Measurements from ENCODE around the gene CTDNEP1.
A peak's percentile ranks its signal among the peaks of the same experiment; 100 is the strongest.

The CTDNEP1 gene

GRCh38 chr17:7266784-7267183 lies 15.2 kb upstream of the CTDNEP1 start:
- Histone ChIP-seq H3K4me3 (ENCODE audit: low read depth, low read length) (no peak overlapping the region), H3K9ac (ENCODE audit: low read length) (no peak overlapping the region), H3K27me3 (ENCODE audit: control insufficient read depth, insufficient read depth, low read length) (peaks cover 18% of the 10 kb centered on the region; the same call in 1 of the 2 replicates), H3K4me1 (ENCODE audit: control insufficient read depth, insufficient read depth, low read length) (peaks cover 7% of the 10 kb centered on the region; the same call in 1 of the 2 replicates), H3K36me3 (ENCODE audit: control insufficient read depth, insufficient read depth, low read length) (no peaks in the 10 kb centered on the region), H3K9me3 (ENCODE audit: control insufficient read depth, insufficient read depth, low read depth, low read length) (no peaks in the 10 kb centered on the region), H3K27ac (ENCODE audit: low read depth, low read length) (no peak overlapping the region)

- H3K27ac ChIP-seq (ENCODE audit: low read depth, low read length): peak overlapping the region; percentile 0; the same call in 1 of the 2 replicates
- H3K4me3 ChIP-seq (ENCODE audit: low read depth, low read length): peak overlapping the region; percentile 92
- peak overlapping the region; percentile 53 for H3K9ac ChIP-seq (ENCODE audit: low read length)
- H3K4me1 ChIP-seq (ENCODE audit: control insufficient read depth, insufficient read depth, low read length): peaks cover 7% of the 10 kb centered on the region
- no peaks in the 10 kb centered on the region for H3K9me3 ChIP-seq (ENCODE audit: control insufficient read depth, insufficient read depth, low read depth, low read length)
- H3K36me3 ChIP-seq (ENCODE audit: control insufficient read depth, insufficient read depth, low read length): peaks cover 17% of the 10 kb centered on the region
- peaks cover 29% of the 10 kb centered on the region; the same call in 1 of the 2 replicates for H3K27me3 ChIP-seq (ENCODE audit: control insufficient read depth, insufficient read depth, low read length)
These were observed 12.2 kb upstream of the CTDNEP1 start for GRCh38 chr17:7263801-7264078.

- H3K27me3 ChIP-seq (ENCODE audit: control insufficient read depth, insufficient read depth, low read length): peaks cover 29% of the 10 kb centered on the region; the same call in 1 of the 2 replicates
- peak overlapping the region; percentile 92 for H3K4me3 ChIP-seq (ENCODE audit: low read depth, low read length)
- peaks cover 7% of the 10 kb centered on the region for H3K4me1 ChIP-seq (ENCODE audit: control insufficient read depth, insufficient read depth, low read length)
- no peaks in the 10 kb centered on the region for H3K9me3 ChIP-seq (ENCODE audit: control insufficient read depth, insufficient read depth, low read depth, low read length)
- peak overlapping the region; percentile 53 for H3K9ac ChIP-seq (ENCODE audit: low read length)
- H3K36me3 ChIP-seq (ENCODE audit: control insufficient read depth, insufficient read depth, low read length): peaks cover 23% of the 10 kb centered on the region
- H3K27ac ChIP-seq (ENCODE audit: low read depth, low read length): peak overlapping the region; percentile 45; the same call in 1 of the 2 replicates
These were observed 11.6 kb upstream of the CTDNEP1 start for GRCh38 chr17:7262935-7263800.

- Histone ChIP-seq H3K27ac (ENCODE audit: low read depth, low read length) (peak within 1 kb of the TSS; percentile 99), H3K36me3 (ENCODE audit: control insufficient read depth, insufficient read depth, low read length) (peaks cover 28% of the 10 kb centered on the region), H3K9ac (ENCODE audit: low read length) (peak within 1 kb of the TSS; percentile 91), H3K27me3 (ENCODE audit: control insufficient read depth, insufficient read depth, low read length) (peaks cover 29% of the 10 kb centered on the region; the same call in 1 of the 2 replicates), H3K9me3 (ENCODE audit: control insufficient read depth, insufficient read depth, low read depth, low read length) (no peaks in the 10 kb centered on the region), H3K4me3 (ENCODE audit: low read depth, low read length) (peak within 1 kb of the TSS; percentile 92), H3K4me1 (ENCODE audit: control insufficient read depth, insufficient read depth, low read length) (peaks cover 7% of the 10 kb centered on the region)
These were observed 10.8 kb upstream of the CTDNEP1 start, which contains the start of gene CLDN7 for GRCh38 chr17:7262192-7262934. Gene CLDN7 (minus strand): TSS chr17:7262478. CDS start chr17:7262043, 435 bp downstream.

GRCh38 chr17:7261379-7262191 lies 10.1 kb upstream of the CTDNEP1 start:
- peaks cover 29% of the 10 kb centered on the region; the same call in 1 of the 2 replicates for H3K27me3 ChIP-seq (ENCODE audit: control insufficient read depth, insufficient read depth, low read length)
- H3K27ac ChIP-seq (ENCODE audit: low read depth, low read length): peak overlapping the region; percentile 99
- peak overlapping the region; percentile 91 for H3K9ac ChIP-seq (ENCODE audit: low read length)
- no peaks in the 10 kb centered on the region for H3K9me3 ChIP-seq (ENCODE audit: control insufficient read depth, insufficient read depth, low read depth, low read length)
- H3K4me3 ChIP-seq (ENCODE audit: low read depth, low read length): peak overlapping the region; percentile 92
- peaks cover 36% of the 10 kb centered on the region for H3K36me3 ChIP-seq (ENCODE audit: control insufficient read depth, insufficient read depth, low read length)
- H3K4me1 ChIP-seq (ENCODE audit: control insufficient read depth, insufficient read depth, low read length): peaks cover 7% of the 10 kb centered on the region

GRCh38 chr17:7260651-7261378 lies 9.3 kb upstream of the CTDNEP1 start:
- Histone ChIP-seq H3K36me3 (ENCODE audit: control insufficient read depth, insufficient read depth, low read length) (peaks cover 43% of the 10 kb centered on the region), H3K4me3 (ENCODE audit: low read depth, low read length) (peak overlapping the region; percentile 92), H3K9ac (ENCODE audit: low read length) (peak overlapping the region; percentile 91), H3K9me3 (ENCODE audit: control insufficient read depth, insufficient read depth, low read depth, low read length) (no peaks in the 10 kb centered on the region), H3K27ac (ENCODE audit: low read depth, low read length) (peak overlapping the region; percentile 99), H3K27me3 (ENCODE audit: control insufficient read depth, insufficient read depth, low read length) (peaks cover 29% of the 10 kb centered on the region; the same call in 1 of the 2 replicates), H3K4me1 (ENCODE audit: control insufficient read depth, insufficient read depth, low read length) (peaks cover 4% of the 10 kb centered on the region; the same call in 1 of the 2 replicates)

GRCh38 chr17:7260151-7260550 lies 8.6 kb upstream of the CTDNEP1 start:
- Histone ChIP-seq H3K4me3 (ENCODE audit: low read depth, low read length) (peak overlapping the region; percentile 92), H3K27ac (ENCODE audit: low read depth, low read length) (peak overlapping the region; percentile 99; the same call in 1 of the 2 replicates), H3K36me3 (ENCODE audit: control insufficient read depth, insufficient read depth, low read length) (peaks cover 48% of the 10 kb centered on the region), H3K9me3 (ENCODE audit: control insufficient read depth, insufficient read depth, low read depth, low read length) (no peaks in the 10 kb centered on the region), H3K27me3 (ENCODE audit: control insufficient read depth, insufficient read depth, low read length) (peaks cover 29% of the 10 kb centered on the region; the same call in 1 of the 2 replicates), H3K9ac (ENCODE audit: low read length) (peak overlapping the region; percentile 91), H3K4me1 (ENCODE audit: control insufficient read depth, insufficient read depth, low read length) (peaks cover 4% of the 10 kb centered on the region; the same call in 1 of the 2 replicates)

- no peak overlapping the region for H3K4me3 ChIP-seq (ENCODE audit: low read depth, low read length)
- no peaks in the 10 kb centered on the region for H3K9me3 ChIP-seq (ENCODE audit: control insufficient read depth, insufficient read depth, low read depth, low read length)
- H3K36me3 ChIP-seq (ENCODE audit: control insufficient read depth, insufficient read depth, low read length): peaks cover 54% of the 10 kb centered on the region
- no peak overlapping the region for H3K9ac ChIP-seq (ENCODE audit: low read length)
- peaks cover 29% of the 10 kb centered on the region; the same call in 1 of the 2 replicates for H3K27me3 ChIP-seq (ENCODE audit: control insufficient read depth, insufficient read depth, low read length)
- peaks cover 3% of the 10 kb centered on the region; the same call in 1 of the 2 replicates for H3K4me1 ChIP-seq (ENCODE audit: control insufficient read depth, insufficient read depth, low read length)
- H3K27ac ChIP-seq (ENCODE audit: low read depth, low read length): no peak overlapping the region
These were observed 8.0 kb upstream of the CTDNEP1 start for GRCh38 chr17:7259555-7259889.

GRCh38 chr17:7258731-7259554 lies 7.4 kb upstream of the CTDNEP1 start:
- Histone ChIP-seq H3K4me3 (ENCODE audit: low read depth, low read length) (no peak overlapping the region), H3K9ac (ENCODE audit: low read length) (no peak overlapping the region), H3K36me3 (ENCODE audit: control insufficient read depth, insufficient read depth, low read length) (peaks cover 60% of the 10 kb centered on the region), H3K9me3 (ENCODE audit: control insufficient read depth, insufficient read depth, low read depth, low read length) (no peaks in the 10 kb centered on the region), H3K4me1 (ENCODE audit: control insufficient read depth, insufficient read depth, low read length) (no peaks in the 10 kb centered on the region; the same call in 1 of the 2 replicates), H3K27me3 (ENCODE audit: control insufficient read depth, insufficient read depth, low read length) (peaks cover 29% of the 10 kb centered on the region; the same call in 1 of the 2 replicates), H3K27ac (ENCODE audit: low read depth, low read length) (no peak overlapping the region)

All from HUES6 (cell line).